H1 (cell line): ENCODE results near the gene COL27A1. TPM values are rescaled to one million over a fixed set of nuclear protein-coding genes. Genes with fewer than 3 reads are reported as not detected.

Experiments
- CTCF ChIA-PET: fragments of 300-600 bp; sonication (Branson Sonifier 250); formaldehyde crosslinking; loops from one replicate; lab custom pipeline; 2021; ENCODE audit not compliant: partially characterized antibody; lab: Charles Lee
- POLR2A ChIA-PET: fragments of 300-600 bp; sonication (Branson Sonifier 250); formaldehyde crosslinking; loops from one replicate; lab custom pipeline; 2021; ENCODE audit warnings: inconsistent platforms; ENCODE audit not compliant: partially characterized antibody; lab: Charles Lee
- DNase-seq, 2 experiments: peaks; one replicate each; pipeline versions ENCODE4 v3.0.0 to v3.0.0-alpha.2; 2010 to 2022; ENCODE audit warnings: low spot score in 2 of 2, low read depth in 1 of 2, mixed read lengths in 1 of 2
- FAIRE-seq: peaks from 2 replicates; lab custom pipeline; 2011; peaks lifted over from hg19 to GRCh38; lab: Jason Lieb, UNC
- H2AFZ ChIP-seq: 2 replicates; pipeline ENCODE4 v1.8.1; 2012; ENCODE audit warnings: low read length, inconsistent platforms
- H2AK5ac ChIP-seq: 2 replicates; pipeline ENCODE4 v1.6.1; 2013; ENCODE audit warnings: low read depth, low read length
- H2BK120ac ChIP-seq: replicated peaks from 2 replicates; pipeline ENCODE3; 2013; ENCODE audit warnings: low read depth, low read length, inconsistent platforms
- H2BK12ac ChIP-seq: 2 replicates; pipeline ENCODE4 v1.6.1; 2013; ENCODE audit warnings: low read depth, low read length
- H2BK15ac ChIP-seq: 2 replicates; pipeline ENCODE4 v1.6.1; 2013; ENCODE audit warnings: low read length
- H2BK20ac ChIP-seq: 2 replicates; pipeline ENCODE4 v1.6.1; 2013; ENCODE audit warnings: low read length
- H2BK5ac ChIP-seq: 2 replicates; pipeline ENCODE4 v1.6.1; 2013; ENCODE audit warnings: low read depth, low read length
- H3K14ac ChIP-seq: 2 replicates; pipeline ENCODE4 v1.6.1; 2013; ENCODE audit warnings: inconsistent platforms; ENCODE audit not compliant: insufficient read length
- H3K18ac ChIP-seq: 2 replicates; pipeline ENCODE4 v1.6.1; 2013; ENCODE audit warnings: low read length; ENCODE audit errors: extremely low read depth
- H3K23ac ChIP-seq: 2 replicates; pipeline ENCODE4 v1.6.1; 2013; ENCODE audit warnings: inconsistent platforms; ENCODE audit not compliant: insufficient read length
- H3K23me2 ChIP-seq: 2 replicates; pipeline ENCODE4 v1.6.1; 2013; ENCODE audit warnings: low read depth, low read length
- H3K27ac ChIP-seq: 2 replicates; pipeline ENCODE4 v1.6.1; 2011; ENCODE audit warnings: low read depth, low read length, inconsistent platforms
- H3K27me3 ChIP-seq, 4 experiments: replicated peaks in 1 of 4; 1 replicate in 1 of 4; 2 replicates in 3 of 4; pipeline versions ENCODE4 v1.6.1 to v1.8.1; 2011 to 2013; ENCODE audit warnings: low read length in 3 of 4, mild to moderate bottlenecking in 3 of 4, inconsistent platforms in 2 of 4, mixed read lengths in 2 of 4, moderate library complexity in 1 of 4; ENCODE audit not compliant: control insufficient read depth in 3 of 4, insufficient read depth in 3 of 4; ENCODE audit errors: extremely low read depth in 1 of 4
- H3K36me3 ChIP-seq, 4 experiments: 2 replicates each; pipeline versions ENCODE4 v1.6.1 to v1.8.1; 2011 to 2013; ENCODE audit warnings: mild to moderate bottlenecking in 4 of 4, low read length in 3 of 4, moderate library complexity in 2 of 4, control low read depth in 1 of 4, inconsistent platforms in 1 of 4; ENCODE audit not compliant: insufficient read depth in 4 of 4, control insufficient read depth in 2 of 4
- H3K4ac ChIP-seq: replicated peaks from 2 replicates; pipeline ENCODE3; 2013; ENCODE audit warnings: low read length, low read depth, mixed read lengths, inconsistent platforms; ENCODE audit not compliant: insufficient read length
- H3K4me1 ChIP-seq, 4 experiments: replicated peaks in 1 of 4; 1 replicate in 1 of 4; 2 replicates in 3 of 4; pipeline versions ENCODE4 v1.6.1 to v1.8.1; 2011 to 2013; ENCODE audit warnings: low read length in 3 of 4, inconsistent platforms in 2 of 4, mixed read lengths in 1 of 4; ENCODE audit not compliant: insufficient read depth in 4 of 4, control insufficient read depth in 3 of 4
- H3K4me2 ChIP-seq, 2 experiments: 2 replicates each; pipeline versions ENCODE4 v1.6.1 to v1.8.1; 2011 to 2013; ENCODE audit warnings: low read depth in 2 of 2, low read length in 2 of 2, control low read depth in 1 of 2, inconsistent platforms in 1 of 2, mild to moderate bottlenecking in 1 of 2; ENCODE audit not compliant: insufficient read depth in 1 of 2
- H3K4me3 ChIP-seq, 4 experiments: fragments of 200-600, 300-600 bp in 1 of 4; sonication (generic), shearing (Covaris generic), sonication (Bioruptor Twin) in 1 of 4; 2 replicates each; pipeline versions ENCODE4 v1.5.1 to v1.8.1; 2011 to 2016; ENCODE audit warnings: low read length in 4 of 4, low read depth in 3 of 4, control low read depth in 2 of 4, inconsistent platforms in 2 of 4, mild to moderate bottlenecking in 2 of 4, mixed read lengths in 1 of 4, moderate library complexity in 1 of 4; ENCODE audit not compliant: insufficient read depth in 2 of 4; ENCODE audit errors: extremely low read depth in 1 of 4
- H3K56ac ChIP-seq: replicated peaks from 2 replicates; pipeline ENCODE3; 2013; ENCODE audit warnings: low read depth, mild to moderate bottlenecking, mixed read lengths, low read length, inconsistent platforms; ENCODE audit not compliant: insufficient read length
- H3K79me1 ChIP-seq: 2 replicates; pipeline ENCODE4 v1.6.1; 2013; ENCODE audit warnings: low read depth, low read length, control low read depth
- H3K79me2 ChIP-seq, 2 experiments: 2 replicates each; pipeline versions ENCODE4 v1.6.1 to v1.8.1; 2012 to 2013; ENCODE audit warnings: low read length in 2 of 2, mild to moderate bottlenecking in 2 of 2, inconsistent platforms in 1 of 2; ENCODE audit not compliant: insufficient read depth in 2 of 2, control insufficient read depth in 1 of 2
- H3K9ac ChIP-seq, 4 experiments: replicated peaks in 1 of 4; 1 replicate in 1 of 4; 2 replicates in 3 of 4; pipeline versions ENCODE4 v1.6.1 to v1.8.1; 2011 to 2013; ENCODE audit warnings: low read depth in 3 of 4, low read length in 3 of 4, control low read depth in 2 of 4, mild to moderate bottlenecking in 2 of 4, moderate library complexity in 2 of 4, inconsistent platforms in 1 of 4; ENCODE audit errors: extremely low read depth in 1 of 4
- H3K9me3 ChIP-seq, 2 experiments: 2 replicates each; pipeline versions ENCODE4 v1.6.1 to v1.8.1; 2012 to 2013; ENCODE audit warnings: mild to moderate bottlenecking in 2 of 2, moderate library complexity in 2 of 2, control low read depth in 1 of 2, inconsistent platforms in 1 of 2, low read depth in 1 of 2, low read length in 1 of 2, mixed read lengths in 1 of 2; ENCODE audit not compliant: insufficient read depth in 2 of 2
- H4K20me1 ChIP-seq, 2 experiments: replicated peaks in 1 of 2; 2 replicates each; pipeline versions ENCODE3 to v1.8.1; 2011 to 2013; ENCODE audit warnings: inconsistent platforms in 2 of 2, low read length in 2 of 2, mild to moderate bottlenecking in 1 of 2; ENCODE audit not compliant: insufficient read depth in 2 of 2, control insufficient read depth in 1 of 2
- H4K5ac ChIP-seq: 2 replicates; pipeline ENCODE4 v1.6.1; 2013; ENCODE audit warnings: low read length, low read depth, mixed read lengths, inconsistent platforms; ENCODE audit not compliant: insufficient read length
- H4K8ac ChIP-seq: 2 replicates; pipeline ENCODE4 v1.8.0; 2013; ENCODE audit warnings: mild to moderate bottlenecking, moderate library complexity, low read length, inconsistent platforms; ENCODE audit not compliant: insufficient read depth; ENCODE audit errors: extremely low read depth
- H4K91ac ChIP-seq: replicated peaks from 2 replicates; pipeline ENCODE3; 2013; ENCODE audit warnings: low read length, mixed read lengths, inconsistent platforms; ENCODE audit not compliant: insufficient read length
- ATF3 ChIP-seq: IDR thresholded peaks from 2 replicates; pipeline ENCODE4 v1.6.1; 2011; ENCODE audit warnings: low read depth, mild to moderate bottlenecking, low read length; ENCODE audit not compliant: insufficient read depth
- CBX8 ChIP-seq: fragments of 300-800, 300-1000 bp; sonication (generic); IDR thresholded peaks from 2 replicates; pipeline ENCODE4 v1.7.1; 2016; ENCODE audit warnings: low read depth, low read length, borderline replicate concordance
- CTCF ChIP-seq, 3 experiments: IDR thresholded peaks; 1 replicate in 2 of 3; 2 replicates in 1 of 3; pipeline versions ENCODE4 v1.5.1 to v1.6.1; 2011; ENCODE audit warnings: low read length in 3 of 3, mild to moderate bottlenecking in 3 of 3, inconsistent platforms in 2 of 3, low read depth in 1 of 3, moderate library complexity in 1 of 3; ENCODE audit not compliant: insufficient read depth in 1 of 3; ENCODE audit errors: control extremely low read depth in 1 of 3
- HDAC6 ChIP-seq: IDR thresholded peaks from one replicate; pipeline ENCODE4 v1.7.1; 2012; ENCODE audit warnings: low read depth, mild to moderate bottlenecking, inconsistent platforms, low read length, moderate library complexity
- POU5F1 ChIP-seq: IDR thresholded peaks from 2 replicates; pipeline ENCODE4 v1.6.1; 2011; ENCODE audit warnings: low read depth, mild to moderate bottlenecking, low read length, moderate library complexity
- SAP30 ChIP-seq: fragments of 300-600 bp; sonication (generic); IDR thresholded peaks from 2 replicates; pipeline ENCODE4 v1.7.1; 2012; ENCODE audit warnings: low read length, moderate library complexity, mild to moderate bottlenecking, inconsistent platforms; ENCODE audit not compliant: insufficient read depth, insufficient replicate concordance
- SIX5 ChIP-seq: IDR thresholded peaks from 2 replicates; pipeline ENCODE4 v1.6.1; 2011; ENCODE audit warnings: mild to moderate bottlenecking, low read depth, low read length
- SP1 ChIP-seq: IDR thresholded peaks from 2 replicates; pipeline ENCODE4 v1.6.1; 2011; ENCODE audit warnings: low read depth, low read length
- SP4 ChIP-seq: IDR thresholded peaks from 2 replicates; pipeline ENCODE4 v1.6.1; 2012; ENCODE audit warnings: low read length, inconsistent platforms
- WGBS, 2 experiments: shearing (Covaris generic) in 1 of 2; methylation state at CpG; one replicate each; pipeline versions ENCODE4 v1.1.6 to v1.1.7; 2013 to 2015; ENCODE audit warnings: low lambda C conversion rate in 2 of 2, mixed read lengths in 2 of 2, inconsistent platforms in 1 of 2, low coverage in 1 of 2, missing lambda C conversion rate in 1 of 2; ENCODE audit not compliant: insufficient replicate concordance in 2 of 2, insufficient coverage in 1 of 2, insufficient read length in 1 of 2; ENCODE audit errors: extremely low coverage in 1 of 2, missing lambda C conversion rate in 1 of 2; 5-methylcytosine and 5-hydroxymethylcytosine counted together
- polyA plus RNA-seq, 7 experiments: library from polyadenylated mRNA; depleted of rRNA in 3 of 7; stranded (reverse) in 5 of 7; unstranded in 2 of 7; fragments of >200 nt in 5 of 7; fragments of 200-250 nt in 2 of 7; gene quantifications; 1 replicate in 5 of 7; 2 replicates in 1 of 7; 4 replicates in 1 of 7; pipeline versions ENCODE4 v1.2.1 to v1.2.3, GENCODE V29; 2011 to 2013; ENCODE audit warnings: missing spikeins in 2 of 7, mixed read lengths in 2 of 7
- total RNA-seq: library from RNA; stranded (reverse); fragmentation: NEBNext Ultra II Directional; extraction: Animal tissue kit (Norgen Biotek cat#: 25700); gene quantifications from 2 replicates; pipeline ENCODE4 v1.2.1, GENCODE V29; 2021

The COL27A1 gene
- total and polyA plus RNA-seq, 2 of the 8 experiments (the other 6 are each of a cell fraction or from before 2014, with no cell fraction given) = 15.1 to 22.8 TPM

GRCh38 chr9:114231719-114232449 lies 76.5 kb downstream of the COL27A1 start:
- WGBS, 2 experiments = 90% methylated on average over 12 of the region's 12 CpGs; no CpG with 5 or more reads in 1 of the 2 experiments
- H3K36me3 ChIP-seq = no peaks in the 10 kb centered on the region
- CTCF ChIA-PET = interaction anchor here (0.6 to 2.3 kb wide), 8 partner anchors 8 to 153 kb away, joined by 3 to 7 read pairs (median 4); partner anchors contain the start of gene AMBP
- TF ChIP-seq CBX8 (no peak), CTCF (IDR thresholded peaks at IDR 0.05; ENCODE audit: control extremely low read depth in 1 of 3, insufficient read depth in 1 of 3, low read depth in 1 of 3, low read length in 3 of 3) (no peak), HDAC6 (no peak), SAP30 (no peak), SIX5 (no peak), POU5F1 (no peak), SP1 (no peak), SP4 (no peak), ATF3 (no peak)

More at GRCh38 chr9:114231719-114232449, 76.5 kb downstream of the COL27A1 start:
- POLR2A ChIA-PET = interaction anchor here (1.4 kb wide), 1 partner anchor 13 kb away, joined by 3 read pairs; no protein-coding TSS in a partner anchor
- Histone ChIP-seq H3K9ac (0 out of 7 replicates have a peak overlapping the region, but pooled peaks of 1 of the 4 experiments have one; percentile 17), H3K79me2 (no peaks in the 10 kb centered on the region), H2AK5ac (no peak overlapping the region), H3K18ac (no peak overlapping the region), H2BK15ac (no peak overlapping the region), H3K4me3 (no peak overlapping the region), H4K8ac (no peak overlapping the region; the same call in 1 of the 2 replicates), H3K27me3 (no peaks in the 10 kb centered on the region; a peak in 1 of 7 replicates), H3K4me1 (peaks cover 0 to 6% (median 0%) of the 10 kb centered on the region in 4 experiments; a peak in 2 of 7 replicates), H4K20me1 (no peaks in the 10 kb centered on the region), H2BK5ac (no peak overlapping the region), H4K5ac (no peak overlapping the region), H2BK120ac (no peak overlapping the region), H3K79me1 (no peaks in the 10 kb centered on the region), H2BK20ac (no peak overlapping the region), H3K9me3 (no peaks in the 10 kb centered on the region), H4K91ac (no peak overlapping the region), H3K4me2 (no peak overlapping the region), H3K23ac (no peak overlapping the region), H3K27ac (no peak overlapping the region), H3K56ac (no peak overlapping the region), H2AFZ (no peak overlapping the region), H3K14ac (no peak overlapping the region), H3K23me2 (no peaks in the 10 kb centered on the region), H3K4ac (no peak overlapping the region), H2BK12ac (no peak overlapping the region)
- DNase-seq (no peak), FAIRE-seq (no peak)
